GM21367 (cell line): ENCODE measurements around the gene USP40.

Source experiments
- ATAC-seq: cut with Tn5 transposase; IDR thresholded peaks from one replicate; pipeline ENCODE4 v1.9.1; 2021; ENCODE audit not compliant: unreplicated experiment

Gene USP40

DNA sequence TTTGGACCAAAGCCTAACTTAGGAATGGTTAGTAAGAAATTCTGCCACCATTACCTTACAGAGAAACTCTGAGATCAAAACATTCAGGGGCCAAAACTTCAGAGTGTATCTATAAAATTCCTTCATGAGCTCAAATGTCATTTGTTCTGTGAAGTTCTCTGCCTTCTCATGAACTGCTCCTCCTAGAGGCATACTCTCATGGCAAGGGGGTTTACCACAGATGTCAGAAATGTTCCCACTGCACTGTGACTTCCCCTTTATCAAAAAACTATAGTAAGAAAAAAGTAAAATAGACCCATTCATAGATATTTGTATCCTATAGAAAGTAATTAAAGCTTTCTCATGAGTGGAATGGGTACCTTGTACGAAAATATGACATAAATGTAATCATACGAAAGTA, 68.5 kb downstream of the USP40 start:
- no peak for ATAC-seq

- ATAC-seq: no peak
These were observed 68.9 kb downstream of the USP40 start for GRCh38 chr2:233497692-233498091.

DNA sequence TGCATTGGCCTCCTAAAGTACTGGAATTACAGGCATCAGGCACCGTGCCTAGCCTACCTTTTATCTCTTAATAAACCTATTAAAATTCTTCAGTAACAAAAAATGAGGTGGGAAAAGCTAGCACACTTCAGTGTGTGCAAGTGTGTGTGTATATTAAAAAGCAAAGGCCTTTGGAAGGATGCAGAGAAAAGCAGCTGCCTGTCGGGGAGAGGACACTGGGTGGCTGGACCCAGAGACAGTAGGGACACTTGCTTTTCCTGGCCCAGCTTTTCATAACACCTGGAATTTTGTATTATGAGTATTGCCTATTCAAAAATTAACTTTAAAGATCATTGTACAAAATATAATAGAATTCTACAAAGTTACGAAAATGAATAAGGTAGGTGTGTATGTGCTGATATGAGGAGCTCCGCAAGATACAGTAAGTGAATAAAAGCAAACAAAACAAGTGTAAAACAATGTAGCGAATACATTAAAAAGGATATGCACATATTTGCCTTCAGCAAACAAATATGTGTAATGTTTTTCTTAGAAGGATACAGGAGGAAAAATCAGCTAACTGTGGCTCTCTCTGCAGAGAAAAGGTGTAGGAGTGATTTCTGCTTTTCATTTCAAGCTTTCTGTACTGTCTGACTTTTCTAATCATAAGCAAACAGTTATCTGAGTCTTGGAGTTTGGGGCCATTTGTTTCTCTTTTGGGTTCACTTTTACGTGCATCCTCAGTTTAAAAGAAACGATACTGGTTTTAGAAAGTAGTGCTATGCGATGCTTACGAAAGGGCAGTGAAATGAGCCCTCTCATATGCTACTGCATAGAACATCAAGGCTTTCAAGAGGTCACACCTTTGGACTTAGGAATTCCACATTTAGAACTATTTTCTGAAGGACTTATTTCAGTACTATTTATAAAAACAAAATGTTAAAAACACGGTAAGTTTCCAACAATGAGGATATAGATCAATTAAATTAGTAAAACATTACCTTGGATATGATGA, 70.8 kb downstream of the USP40 start:
- ATAC-seq: no peak

DNA sequence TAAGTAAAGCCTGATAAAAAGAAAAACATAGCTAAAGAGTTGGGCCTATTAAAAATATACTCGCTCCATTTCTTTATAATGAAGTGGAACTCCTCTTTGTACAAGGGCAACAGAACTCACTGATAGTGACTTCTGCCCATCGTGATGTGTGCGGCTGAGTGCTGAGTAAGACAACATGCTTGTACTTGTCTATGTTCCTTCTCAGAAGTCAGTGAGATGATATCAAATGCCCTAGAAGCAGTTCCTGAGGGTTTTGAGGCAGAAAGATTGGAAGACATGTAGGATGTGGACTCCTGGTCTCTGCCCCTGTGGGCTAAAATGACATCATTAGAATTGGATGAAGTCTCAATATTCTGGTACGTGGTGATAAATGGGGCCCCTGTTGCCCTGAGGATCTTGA, 73.8 kb downstream of the USP40 start:
- ATAC-seq: no peak

DNA sequence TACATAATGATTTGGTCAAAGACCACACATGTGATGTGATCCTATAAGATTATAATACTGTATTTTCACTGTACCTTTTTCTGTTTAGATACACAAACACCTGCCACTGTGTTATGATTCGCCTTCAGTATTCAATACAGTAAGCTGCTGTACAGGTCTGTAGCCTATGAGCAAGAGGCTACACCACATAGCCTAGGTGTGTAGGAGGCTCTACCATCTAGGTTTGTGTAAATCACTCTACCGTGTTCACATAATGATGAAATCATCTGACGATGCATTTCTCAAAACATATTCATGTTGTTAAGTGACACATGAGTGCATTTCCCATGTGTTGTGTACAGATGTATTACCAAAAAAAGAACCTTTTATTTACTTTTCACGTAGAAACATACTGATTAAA, 74.5 kb downstream of the USP40 start:
- ATAC-seq: no peak

- no peak for ATAC-seq
These were observed 75.3 kb downstream of the USP40 start for GRCh38 chr2:233491326-233491725.

GRCh38 chr2:233490831-233491230, 75.8 kb downstream of the USP40 start:
- no peak for ATAC-seq

- no peak for ATAC-seq
These were observed 76.9 kb downstream of the USP40 start for GRCh38 chr2:233489666-233490065.

GRCh38 chr2:233489143-233489542, 77.4 kb downstream of the USP40 start:
- ATAC-seq: no peak

DNA sequence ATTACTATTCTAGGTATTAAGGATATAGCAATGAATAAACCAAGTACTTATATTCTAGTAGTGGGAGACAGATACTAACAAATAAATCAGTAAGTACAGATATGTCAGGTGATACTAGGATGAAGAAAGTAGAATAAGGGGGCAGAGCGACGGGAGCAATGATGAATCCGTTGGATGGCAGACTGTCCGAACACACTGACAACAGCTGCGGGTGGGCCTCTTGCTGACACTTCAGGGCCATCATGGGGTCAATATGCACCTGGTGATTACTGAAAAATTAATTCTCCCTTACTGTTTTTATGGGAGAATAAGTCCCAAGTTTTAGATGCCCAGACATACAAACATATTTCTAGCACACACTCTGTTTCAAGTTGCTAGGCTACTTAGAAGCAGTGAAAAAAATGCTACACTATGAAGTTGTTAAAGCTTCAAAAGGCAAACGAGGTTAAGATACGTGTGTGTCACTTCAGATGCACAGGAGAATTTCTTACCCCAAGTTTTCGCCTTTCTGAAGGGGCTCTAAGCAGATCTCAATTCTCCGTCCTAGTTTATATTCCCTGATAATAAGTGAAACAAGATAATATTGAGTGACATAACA, 78.7 kb downstream of the USP40 start:
- ATAC-seq: no peak

GRCh38 chr2:233486778-233487552, 79.6 kb downstream of the USP40 start:
- ATAC-seq: no peak

DNA sequence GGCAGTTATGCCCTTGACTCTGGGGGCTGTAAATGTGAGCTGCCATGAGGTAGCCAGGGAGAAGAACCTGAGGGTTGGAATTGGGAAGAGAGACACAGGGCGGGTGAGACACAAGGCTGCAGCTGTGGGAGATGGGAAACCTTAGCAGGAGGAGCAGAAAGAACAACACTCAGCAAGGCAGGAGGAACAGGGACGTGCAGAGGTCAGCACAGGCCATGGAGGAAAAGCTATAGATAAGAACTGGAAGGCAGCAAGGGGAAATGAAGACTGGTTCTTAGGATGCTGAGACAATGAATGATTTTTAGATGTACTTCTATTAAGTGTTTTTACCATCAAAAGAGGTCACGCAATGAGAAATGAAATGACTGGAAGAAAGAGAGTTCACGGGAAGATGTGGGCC, 80.2 kb downstream of the USP40 start:
- ATAC-seq: no peak

DNA sequence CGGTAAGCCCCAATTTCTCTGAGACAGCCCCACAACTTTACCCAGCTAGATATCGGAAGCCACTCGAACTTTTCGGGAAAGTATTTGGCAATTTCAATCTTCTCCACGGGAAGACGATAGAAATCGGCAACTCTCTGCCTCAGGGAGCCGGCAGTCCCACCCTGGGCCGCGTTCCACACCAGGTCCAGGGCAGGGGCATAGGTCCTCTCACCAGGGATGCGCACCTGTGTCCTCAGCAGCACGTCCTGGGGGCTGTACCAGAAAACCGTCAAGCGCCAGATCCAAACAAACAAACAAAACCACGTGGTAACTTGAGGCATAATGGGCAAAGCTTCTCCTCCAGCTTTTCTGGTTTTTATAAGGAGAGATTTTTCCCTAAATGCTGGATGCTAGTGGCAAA, 80.9 kb downstream of the USP40 start:
- ATAC-seq: no peak

GRCh38 chr2:233482616-233483015, 84.0 kb downstream of the USP40 start:
- ATAC-seq: no peak

GRCh38 chr2:233481368-233482142, 85.0 kb downstream of the USP40 start:
- ATAC-seq: no peak

DNA sequence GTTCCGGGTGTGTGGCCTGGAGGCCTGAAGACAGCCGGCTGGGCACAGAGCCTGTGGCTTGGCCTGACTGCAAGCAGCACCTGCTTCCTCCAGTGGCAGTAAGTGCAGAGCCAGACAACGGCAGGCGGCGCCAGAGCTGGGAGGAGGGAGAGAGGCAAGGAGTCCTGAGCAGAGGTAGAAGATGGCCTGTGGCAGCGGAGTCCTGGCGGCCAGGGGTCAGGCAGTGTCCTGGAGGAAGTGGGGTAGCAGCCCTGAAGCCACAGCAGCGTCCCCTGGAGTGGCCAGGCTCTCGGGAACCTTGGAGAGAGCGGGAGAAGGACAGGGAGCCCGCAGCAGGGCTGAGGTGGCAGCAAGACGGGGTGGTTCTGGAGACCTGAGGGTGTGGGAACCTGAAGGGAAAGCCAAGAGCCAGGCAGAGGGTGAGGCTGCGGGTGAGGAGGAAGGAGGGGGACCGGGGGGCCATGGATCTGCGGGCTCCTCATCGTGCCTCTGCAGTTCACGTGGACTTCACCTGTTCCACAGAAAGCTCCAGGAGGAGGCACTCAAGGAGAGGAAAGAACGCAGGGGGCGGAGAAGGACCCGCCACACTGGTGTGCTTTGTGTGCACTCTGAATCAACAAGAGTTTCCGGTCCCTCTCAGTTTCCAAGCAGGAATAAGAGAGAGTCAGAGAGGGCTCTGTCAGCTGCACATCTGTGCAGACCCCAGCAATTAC, 85.9 kb downstream of the USP40 start:
- no peak for ATAC-seq

DNA sequence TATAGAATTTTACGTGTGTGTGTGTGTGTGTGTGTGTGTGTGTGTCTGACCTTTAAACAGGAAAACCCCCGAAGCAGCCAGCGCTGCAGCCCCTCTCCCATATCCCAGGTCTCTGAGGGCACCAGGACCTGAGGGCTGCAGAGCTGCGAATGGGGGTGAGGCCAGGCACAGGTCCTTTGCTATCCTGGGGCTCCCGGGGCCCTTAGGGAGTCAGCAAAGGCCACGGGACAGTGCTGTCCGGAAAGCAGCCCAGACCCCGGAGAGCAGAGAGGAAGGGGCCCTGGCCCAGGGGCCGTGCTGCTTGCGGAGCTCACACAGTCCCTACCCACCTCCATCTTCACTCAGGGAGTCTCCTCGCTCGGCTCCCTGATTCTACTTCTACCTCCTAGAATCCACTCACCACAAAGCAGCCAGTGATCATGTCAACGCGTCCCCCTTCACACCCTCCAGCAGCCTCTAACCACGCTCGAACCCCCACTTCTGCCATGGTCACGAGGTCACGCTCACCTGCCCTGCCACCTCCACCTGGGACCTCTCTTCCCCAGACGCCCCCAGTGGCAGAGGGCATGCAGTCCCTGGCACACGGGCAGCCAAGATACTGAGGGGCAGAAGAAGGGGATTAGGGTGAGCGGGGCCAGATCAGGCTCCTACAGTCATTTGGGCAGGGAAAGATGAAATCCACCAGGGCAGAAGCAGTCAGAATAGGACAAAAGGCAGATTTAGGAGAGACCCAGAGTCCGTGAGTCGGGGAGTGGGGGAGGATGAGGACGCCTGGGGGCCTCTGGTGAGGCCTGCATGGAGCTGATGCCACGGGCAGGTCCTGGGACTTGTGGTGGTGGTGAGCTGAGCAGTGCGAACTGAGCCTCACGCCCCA, 86.7 kb downstream of the USP40 start:
- no peak for ATAC-seq

DNA sequence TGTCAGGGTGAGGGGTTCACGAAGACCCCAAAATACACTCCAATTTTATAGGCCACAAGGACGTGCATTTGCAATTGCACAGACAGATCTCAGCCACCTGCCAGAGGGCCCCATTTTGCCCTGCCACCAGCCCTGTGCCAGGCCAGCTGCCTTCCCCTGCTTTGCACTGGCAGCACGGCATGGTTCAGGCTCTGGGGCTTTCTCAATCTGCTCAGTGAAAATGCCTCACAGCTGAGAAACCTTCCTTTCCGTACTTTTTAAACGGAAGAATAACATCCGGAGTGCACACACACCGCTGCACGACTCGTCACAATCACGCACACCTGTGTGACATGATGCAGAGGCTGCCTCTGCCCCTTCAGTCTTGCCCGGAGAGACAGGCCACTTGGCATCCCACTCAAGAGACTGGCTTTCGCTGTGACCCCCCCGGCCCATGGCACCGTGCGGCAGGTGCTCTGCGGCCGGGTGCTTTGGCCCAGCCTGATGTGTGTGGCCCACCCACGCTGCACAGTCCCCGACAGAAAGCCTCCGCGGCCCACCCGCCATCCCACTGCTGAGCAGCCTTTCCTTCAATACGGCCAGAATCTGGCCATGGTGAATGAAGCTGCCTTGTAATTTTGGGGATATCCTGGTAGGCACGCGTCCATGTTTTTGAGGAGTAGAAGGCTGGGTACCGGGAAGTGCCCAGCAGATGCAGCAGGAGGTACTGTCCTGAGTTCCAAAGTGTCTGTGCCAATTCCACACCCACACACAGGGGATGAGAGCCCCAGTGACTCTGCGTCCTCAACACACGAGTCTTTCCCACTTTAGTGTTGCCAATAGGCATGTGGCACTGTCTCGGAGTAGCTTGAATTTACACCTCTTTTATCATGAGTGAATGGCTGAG, 88.8 kb downstream of the USP40 start:
- no peak for ATAC-seq
